ENCODE data around the gene TRIM71.
"Not testable (repeated sequence)": the region's sequence is repeated elsewhere in the genome, so short reads cannot be mapped to it uniquely, and the experiment has no call there.

Gene TRIM71

GRCh38 chr3:32822609-32823498 lies 5.1 kb downstream of the TRIM71 start:
- in situ Hi-C loops (cut with HindIII; ENCODE audit: low pct_unique_long_range_greater_than_20kb, low sequenced_read_pairs) = no loop called here
- DNase-seq (ENCODE audit: low read depth in 1 of 2, low spot score in 1 of 2) = peak in 1 of 2 experiments; percentile 43
- TF ChIP-seq JUND (IDR thresholded peaks at IDR 0.05; ENCODE audit: low read depth) = no peak

DNA sequence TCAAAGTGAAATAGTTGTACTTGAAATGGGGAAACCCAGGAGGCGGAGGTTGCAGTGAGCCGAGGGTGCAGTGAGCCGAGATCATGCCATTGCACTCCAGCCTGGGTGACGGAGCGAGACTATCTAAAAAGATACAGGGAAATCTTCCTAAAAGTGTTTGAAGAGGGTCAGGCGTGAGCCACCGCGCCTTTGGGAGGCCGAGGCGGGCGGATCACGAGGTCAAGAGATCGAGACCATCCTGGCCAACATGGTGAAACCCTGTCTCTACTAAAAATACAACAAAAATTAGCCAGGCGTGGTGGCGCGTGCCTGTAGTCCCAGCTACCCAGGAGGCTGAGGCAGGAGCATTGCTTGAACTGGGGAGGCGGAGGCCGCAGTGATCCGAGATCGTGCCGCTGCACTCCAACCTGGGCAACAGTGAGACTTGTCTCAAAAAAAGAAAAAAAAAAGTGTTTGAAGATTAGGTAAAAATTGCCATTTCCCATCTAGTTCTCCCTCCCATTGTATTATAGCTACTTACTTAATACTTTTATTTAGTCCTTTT lies 5.9 kb downstream of the TRIM71 start:
- DNase-seq (ENCODE audit: low read depth in 1 of 2, low spot score in 1 of 2); in situ Hi-C loops (cut with HindIII; ENCODE audit: low pct_unique_long_range_greater_than_20kb, low sequenced_read_pairs): not testable (repeated sequence)

GRCh38 chr3:32825601-32826375 lies 8.0 kb downstream of the TRIM71 start:
- no peak for TF ChIP-seq JUND (IDR thresholded peaks at IDR 0.05; ENCODE audit: low read depth)

GRCh38 chr3:32831062-32831461 lies 13.3 kb downstream of the TRIM71 start:
- in situ Hi-C loops (cut with HindIII; ENCODE audit: low pct_unique_long_range_greater_than_20kb, low sequenced_read_pairs) = no loop called here
- TF ChIP-seq JUND (IDR thresholded peaks at IDR 0.05; ENCODE audit: low read depth) = no peak

More at GRCh38 chr3:32825601-32826375, 8.0 kb downstream of the TRIM71 start:
- DNase-seq (ENCODE audit: low read depth in 1 of 2, low spot score in 1 of 2) = no peak
- in situ Hi-C loops (cut with HindIII; ENCODE audit: low pct_unique_long_range_greater_than_20kb, low sequenced_read_pairs) = no loop called here

DNA sequence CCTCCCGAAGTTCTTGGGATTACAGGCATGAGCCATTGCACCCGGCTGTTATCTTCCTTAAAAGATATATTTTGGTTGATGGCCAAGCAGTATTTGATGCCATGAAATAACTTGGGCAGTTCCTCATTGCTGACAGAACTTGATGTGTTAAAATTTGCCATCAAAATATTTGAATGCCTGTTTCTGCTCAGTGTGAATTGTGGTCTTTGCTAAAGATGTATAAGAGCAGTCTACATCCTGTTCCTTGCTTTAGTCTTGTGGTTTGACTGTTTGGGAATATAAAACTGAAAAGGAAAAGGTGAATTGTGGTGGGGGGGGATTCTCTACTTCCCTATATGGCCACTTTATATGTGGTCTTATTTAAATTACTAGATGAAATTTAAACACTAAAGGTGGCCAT lies 14.0 kb downstream of the TRIM71 start:
- in situ Hi-C loops (cut with HindIII; ENCODE audit: low pct_unique_long_range_greater_than_20kb, low sequenced_read_pairs) = no loop called here
- TF ChIP-seq JUND (IDR thresholded peaks at IDR 0.05; ENCODE audit: low read depth) = no peak
- no peak for DNase-seq (ENCODE audit: low read depth in 1 of 2, low spot score in 1 of 2)

More at GRCh38 chr3:32831062-32831461, 13.3 kb downstream of the TRIM71 start:
- no peak for DNase-seq (ENCODE audit: low read depth in 1 of 2, low spot score in 1 of 2)

- in situ Hi-C loops (cut with HindIII; ENCODE audit: low pct_unique_long_range_greater_than_20kb, low sequenced_read_pairs) = no loop called here
- TF ChIP-seq JUND (IDR thresholded peaks at IDR 0.05; ENCODE audit: low read depth) = no peak
- DNase-seq (ENCODE audit: low read depth in 1 of 2, low spot score in 1 of 2) = no peak
Observed at GRCh38 chr3:32832193-32832592, 14.4 kb downstream of the TRIM71 start.

DNA sequence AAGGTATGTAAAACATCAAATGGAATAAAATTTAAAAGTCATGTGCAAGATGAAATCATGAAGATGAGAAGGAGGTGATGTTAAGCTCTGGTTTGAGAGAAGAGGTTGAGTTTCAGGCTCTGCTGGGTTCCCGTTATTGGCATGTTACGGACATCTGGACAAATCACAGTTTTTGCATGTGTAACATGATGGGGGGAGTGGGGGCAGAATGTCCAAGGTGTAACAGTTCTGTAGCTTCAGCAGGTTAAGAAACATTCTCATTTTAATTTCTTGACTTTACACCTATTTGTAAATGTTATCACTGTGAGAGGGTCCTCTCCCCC lies 17.2 kb downstream of the TRIM71 start:
- in situ Hi-C loops (cut with HindIII; ENCODE audit: low pct_unique_long_range_greater_than_20kb, low sequenced_read_pairs) = no loop called here
- no peak for TF ChIP-seq JUND (IDR thresholded peaks at IDR 0.05; ENCODE audit: low read depth)
- no peak for DNase-seq (ENCODE audit: low read depth in 1 of 2, low spot score in 1 of 2)

GRCh38 chr3:32835961-32836360 lies 18.2 kb downstream of the TRIM71 start:
- in situ Hi-C loops (cut with HindIII; ENCODE audit: low pct_unique_long_range_greater_than_20kb, low sequenced_read_pairs) = no loop called here
- DNase-seq (ENCODE audit: low read depth in 1 of 2, low spot score in 1 of 2) = no peak
- TF ChIP-seq JUND (IDR thresholded peaks at IDR 0.05; ENCODE audit: low read depth) = no peak

- DNase-seq (ENCODE audit: low read depth in 1 of 2, low spot score in 1 of 2) = no peak
- TF ChIP-seq JUND (IDR thresholded peaks at IDR 0.05; ENCODE audit: low read depth) = no peak
- in situ Hi-C loops (cut with HindIII; ENCODE audit: low pct_unique_long_range_greater_than_20kb, low sequenced_read_pairs) = no loop called here
Observed at GRCh38 chr3:32836601-32837000, 18.8 kb downstream of the TRIM71 start.

DNA sequence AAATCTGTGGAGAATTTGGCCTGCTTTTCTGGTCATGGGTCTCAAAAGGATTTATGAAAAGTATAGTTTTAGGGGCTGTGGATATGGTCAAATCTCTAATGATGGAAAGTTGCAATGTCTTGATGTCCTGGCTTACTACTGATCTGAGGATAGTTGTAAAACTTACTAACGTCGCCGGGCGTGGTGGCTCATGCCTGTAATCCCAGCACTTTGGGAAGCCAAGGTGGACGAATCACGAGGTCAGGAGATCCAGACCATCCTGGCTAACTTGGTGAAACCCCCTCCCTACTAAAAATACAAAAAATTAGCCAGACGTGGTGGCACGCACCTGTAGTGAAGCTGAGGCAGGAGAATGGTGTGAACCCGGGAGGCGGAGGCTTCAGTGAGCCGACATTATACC lies 19.6 kb downstream of the TRIM71 start:
- no peak for DNase-seq (ENCODE audit: low read depth in 1 of 2, low spot score in 1 of 2)
- TF ChIP-seq JUND (IDR thresholded peaks at IDR 0.05; ENCODE audit: low read depth) = no peak
- in situ Hi-C loops (cut with HindIII; ENCODE audit: low pct_unique_long_range_greater_than_20kb, low sequenced_read_pairs) = no loop called here

DNA sequence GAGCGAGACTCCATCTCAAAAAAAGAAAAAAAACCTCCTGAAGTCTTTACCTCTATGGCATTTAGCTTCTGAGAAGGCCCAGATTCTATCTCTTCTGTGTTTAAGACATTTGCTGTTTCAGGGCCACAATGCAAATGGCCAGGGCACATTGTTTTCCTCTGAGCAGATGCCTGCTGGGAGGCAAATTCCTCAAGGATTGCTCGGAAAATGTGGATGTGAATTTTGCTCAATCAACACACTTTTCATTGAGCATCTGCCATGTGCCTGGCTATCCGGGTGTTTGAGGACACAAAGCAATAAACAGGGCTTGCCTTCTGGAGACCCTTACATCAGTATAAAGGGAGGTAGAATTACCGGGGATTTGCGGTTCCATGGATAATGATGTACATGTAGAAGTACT lies 20.0 kb downstream of the TRIM71 start:
- no peak for TF ChIP-seq JUND (IDR thresholded peaks at IDR 0.05; ENCODE audit: low read depth)
- in situ Hi-C loops (cut with HindIII; ENCODE audit: low pct_unique_long_range_greater_than_20kb, low sequenced_read_pairs) = no loop called here
- DNase-seq (ENCODE audit: low read depth in 1 of 2, low spot score in 1 of 2) = no peak

GRCh38 chr3:32839714-32840085 lies 21.9 kb downstream of the TRIM71 start:
- in situ Hi-C loops (cut with HindIII; ENCODE audit: low pct_unique_long_range_greater_than_20kb, low sequenced_read_pairs) = no loop called here
- no peak for DNase-seq (ENCODE audit: low read depth in 1 of 2, low spot score in 1 of 2)
- TF ChIP-seq JUND (IDR thresholded peaks at IDR 0.05; ENCODE audit: low read depth) = no peak

Data from T47D (cell line).